PC-3 (cell line): ENCODE results near the gene IFNW1. TPM values are rescaled to one million over a fixed set of nuclear protein-coding genes. Genes with fewer than 3 reads are reported as not detected.
"Not testable (repeated sequence)": the region's sequence is repeated elsewhere in the genome, so short reads cannot be mapped to it uniquely, and the experiment has no call there.

ENCODE experiments used
- ATAC-seq: fragments of 200-7000 bp; cut with Tn5 transposase; 2 replicates; pipeline ENCODE4 v1.9.1; 2020; ENCODE audit warnings: mild to moderate bottlenecking, moderate library complexity
- BruUV-seq: library from RNA; stranded (reverse); fragments of 400-500 nt; replicated peaks from 2 replicates; lab custom pipeline; 2021; lab: Mats Ljungman, UMichigan
- CTCF ChIA-PET: fragments of 300-600 bp; sonication (Branson Sonifier 250); formaldehyde crosslinking; loops from one replicate; lab custom pipeline; 2022; ENCODE audit warnings: antibody characterized with exemption; lab: Charles Lee
- POLR2A ChIA-PET: fragments of 300-600 bp; sonication (Branson Sonifier 250); formaldehyde crosslinking; loops from one replicate; lab custom pipeline; 2022; ENCODE audit warnings: antibody characterized with exemption; ENCODE audit not compliant: unreplicated experiment; lab: Charles Lee
- DNase-seq: peaks from one replicate; pipeline ENCODE4 v3.0.0-alpha.2; 2015
- H2AFZ ChIP-seq: fragments of 300-600 bp; sonication (generic); 2 replicates; pipeline ENCODE4 v1.6.0; 2016; ENCODE audit warnings: antibody characterized with exemption, low read length
- H3F3A ChIP-seq: fragments of 300-600 bp; sonication (generic); one replicate; pipeline ENCODE4 v1.6.0; 2017; ENCODE audit warnings: antibody characterized with exemption, low read length, control low read depth, mild to moderate bottlenecking; ENCODE audit not compliant: unreplicated experiment
- H3K27ac ChIP-seq: fragments of 300-600 bp; sonication (generic); 2 replicates; pipeline ENCODE4 v1.5.1; 2016; ENCODE audit warnings: mild to moderate bottlenecking, low read length
- H3K27me3 ChIP-seq: fragments of 300-600 bp; sonication (generic); 2 replicates; pipeline ENCODE4 v1.6.1; 2016; ENCODE audit warnings: low read length, mixed read lengths
- H3K36me3 ChIP-seq: fragments of 300-600 bp; sonication (generic); 2 replicates; pipeline ENCODE4 v1.6.1; 2016; ENCODE audit warnings: low read depth, mixed run types, low read length, mixed read lengths
- H3K4me1 ChIP-seq: fragments of 300-600 bp; sonication (generic); 2 replicates; pipeline ENCODE4 v1.5.1; 2016; ENCODE audit warnings: low read length; ENCODE audit not compliant: insufficient read depth
- H3K4me2 ChIP-seq: fragments of 300-600 bp; sonication (generic); 2 replicates; pipeline ENCODE4 v1.6.0; 2016; ENCODE audit warnings: low read length
- H3K4me3 ChIP-seq: fragments of 300-600 bp; sonication (generic); 2 replicates; pipeline ENCODE4 v1.5.1; 2016; ENCODE audit warnings: mild to moderate bottlenecking, low read length, mixed read lengths
- H3K79me2 ChIP-seq: fragments of 300-600 bp; sonication (generic); 2 replicates; pipeline ENCODE4 v1.6.1; 2017; ENCODE audit warnings: low read length, mixed read lengths
- H3K9ac ChIP-seq: fragments of 300-600 bp; sonication (generic); 2 replicates; pipeline ENCODE4 v1.6.0; 2016; ENCODE audit warnings: mild to moderate bottlenecking, low read length
- H3K9me2 ChIP-seq: fragments of 300-600 bp; sonication (generic); replicated peaks from 2 replicates; pipeline ENCODE4 v1.6.1; 2016; ENCODE audit warnings: mixed run types, low read length, mixed read lengths
- H3K9me3 ChIP-seq: fragments of 300-600 bp; sonication (generic); 2 replicates; pipeline ENCODE4 v1.6.1; 2016; ENCODE audit warnings: low read length, mixed read lengths
- H4K20me1 ChIP-seq: fragments of 300-600 bp; sonication (generic); 2 replicates; pipeline ENCODE4 v1.6.1; 2016; ENCODE audit warnings: low read length, mixed read lengths
- CTCF ChIP-seq: fragments of 300-600 bp; sonication (generic); conservative IDR thresholded peaks from 2 replicates; pipeline ENCODE4 v1.5.1; 2017; ENCODE audit warnings: antibody characterized with exemption, low read depth, mild to moderate bottlenecking, low read length
- EZH2 ChIP-seq: fragments of 300-600 bp; sonication (generic); IDR thresholded peaks from one replicate; pipeline ENCODE4 v1.6.1; 2017; ENCODE audit warnings: antibody characterized with exemption, mild to moderate bottlenecking, low read length; ENCODE audit not compliant: unreplicated experiment
- EZH2phosphoT487 ChIP-seq: fragments of 300-600 bp; sonication (generic); IDR thresholded peaks from 2 replicates; pipeline ENCODE4 v1.6.1; 2018; ENCODE audit warnings: mild to moderate bottlenecking, antibody characterized with exemption, low read length, borderline replicate concordance
- intact Hi-C: fragments of 100-400 bp; cut with micrococcal nuclease; formaldehyde crosslinking; loops from 2 replicates; pipeline ENCODE4 v1.9.0; 2023
- total RNA-seq: library from RNA; depleted of rRNA; stranded (reverse); fragments of >200 nt; gene quantifications from 2 replicates; pipeline ENCODE4 v1.2.3, GENCODE V29; 2014

The IFNW1 gene
- total RNA-seq, 1 experiment from 2014 or later, result not detected

- intact Hi-C loops, result no loop called here
- Histone ChIP-seq H3F3A (no peaks in the 10 kb centered on the region), H3K36me3 (no peaks in the 10 kb centered on the region), H3K27me3 (peaks cover 9% of the 10 kb centered on the region; the same call in 1 of the 2 replicates), H3K9me2 (no peaks in the 10 kb centered on the region), H3K9ac (no peak overlapping the region), H3K79me2 (no peaks in the 10 kb centered on the region), H3K4me3 (no peak overlapping the region), H4K20me1 (no peaks in the 10 kb centered on the region), H3K9me3 (no peaks in the 10 kb centered on the region), H3K27ac (no peak overlapping the region), H3K4me2 (no peak overlapping the region), H3K4me1 (no peaks in the 10 kb centered on the region), H2AFZ (no peak overlapping the region)
- BruUV-seq, result no TSS peak
- TF ChIP-seq EZH2phosphoT487 (no peak), CTCF (no peak), EZH2 (no peak)
- DNase-seq (no peak), ATAC-seq (no peak)
- CTCF ChIA-PET, result no interaction called here
- POLR2A ChIA-PET, result no interaction called here
Measured at GRCh38 chr9:21137020-21137419, 4.6 kb downstream of the IFNW1 start.

GRCh38 chr9:21135736-21136135 is 5.9 kb downstream of the IFNW1 start:
- no TSS peak for BruUV-seq
- no peaks in the 10 kb centered on the region for H3K36me3 ChIP-seq
- no peak overlapping the region for H2AFZ ChIP-seq
- no peaks in the 10 kb centered on the region for H3K4me1 ChIP-seq
- ChIA-PET CTCF (no interaction called here), POLR2A (no interaction called here)
- H4K20me1 ChIP-seq, result no peaks in the 10 kb centered on the region
- H3K79me2 ChIP-seq, result no peaks in the 10 kb centered on the region
- no peaks in the 10 kb centered on the region for H3K9me3 ChIP-seq
- ATAC-seq, result no peak
- peaks cover 5% of the 10 kb centered on the region; the same call in 1 of the 2 replicates for H3K27me3 ChIP-seq
- H3K9me2 ChIP-seq, result no peaks in the 10 kb centered on the region
- no peak for DNase-seq
- H3K27ac ChIP-seq, result no peak overlapping the region
- TF ChIP-seq EZH2, result no peak
- TF ChIP-seq EZH2phosphoT487, result no peak
- no peak for TF ChIP-seq CTCF
- H3K4me3 ChIP-seq, result no peak overlapping the region
- intact Hi-C loops, result no loop called here
- H3F3A ChIP-seq, result no peaks in the 10 kb centered on the region
- no peak overlapping the region for H3K9ac ChIP-seq
- H3K4me2 ChIP-seq, result no peak overlapping the region

GRCh38 chr9:21128186-21128585 is 13.4 kb downstream of the IFNW1 start:
- H3K36me3 ChIP-seq, H3K9ac ChIP-seq, H3K4me3 ChIP-seq, BruUV-seq, H4K20me1 ChIP-seq, H3K9me3 ChIP-seq, DNase-seq, H3K9me2 ChIP-seq, CTCF ChIA-PET, ATAC-seq, H3F3A ChIP-seq, H3K4me1 ChIP-seq, H3K27ac ChIP-seq, H3K4me2 ChIP-seq, H3K79me2 ChIP-seq, POLR2A ChIA-PET, H2AFZ ChIP-seq: not testable (repeated sequence)
- H3K27me3 ChIP-seq, result peaks cover 16% of the 10 kb centered on the region
- intact Hi-C loops, result loop anchor here (10.0 kb wide), 1 partner anchor 1203 kb away; no protein-coding TSS in a partner anchor
